ENCODE data around the gene CCDC102A. TPM values are rescaled to one million over a fixed set of nuclear protein-coding genes. Genes with fewer than 3 reads are reported as not detected.
A peak's percentile ranks its signal among the peaks of the same experiment; 100 is the strongest.

CCDC102A gene
- total and polyA plus RNA-seq, 2 of the 13 experiments (the other 11 are each of a cell fraction or from before 2014, with no cell fraction given), result 2.1 to 2.8 TPM

GRCh38 chr16:57482845-57483545 is 53.4 kb downstream of the CCDC102A start (continued):
- TF ChIP-seq CENPX (CRISPR knock-in tag; IDR thresholded peaks at IDR 0.05) (no peak), ARID4A (CRISPR knock-in tag; IDR thresholded peaks at IDR 0.05; ENCODE audit: borderline replicate concordance) (peak; percentile 72; the same call in 1 of the 2 replicates), SRSF4 (IDR thresholded peaks at IDR 0.05; ENCODE audit: low read depth, low read length, poor library complexity, severe bottlenecking) (no peak), ZNF296 (CRISPR knock-in tag; conservative IDR thresholded peaks at IDR 0.05) (0 out of 2 replicates have a peak, but pooled peaks have one; percentile 16), UBTF (CRISPR knock-in tag; IDR thresholded peaks at IDR 0.05) (peak; percentile 82), ZSCAN21 (CRISPR knock-in tag; IDR thresholded peaks at IDR 0.05; ENCODE audit: borderline replicate concordance) (no peak; the same call in 1 of the 2 replicates), SAP130 (CRISPR knock-in tag; IDR thresholded peaks at IDR 0.05; ENCODE audit: low read depth) (peak; percentile 85), NONO (IDR thresholded peaks at IDR 0.05) (no peak), NONO (CRISPR knock-in tag; conservative IDR thresholded peaks at IDR 0.05) (peak; percentile 97), ZFP91 (CRISPR knock-in tag; IDR thresholded peaks at IDR 0.05; ENCODE audit: borderline replicate concordance) (peak; percentile 77), YEATS4 (CRISPR knock-in tag; IDR thresholded peaks at IDR 0.05; ENCODE audit: borderline replicate concordance) (peak; percentile 55; the same call in 1 of the 2 replicates), XRCC5 (optimal IDR thresholded peaks at IDR 0.05; ENCODE audit: low read length) (peak; percentile 82), ZNF777 (CRISPR knock-in tag; IDR thresholded peaks at IDR 0.05) (no peak), ZNF276 (CRISPR knock-in tag; IDR thresholded peaks at IDR 0.05; ENCODE audit: low read depth) (peak; percentile 61; the same call in 1 of the 2 replicates), ZBTB38 (CRISPR knock-in tag; IDR thresholded peaks at IDR 0.05) (peak; percentile 48; the same call in 1 of the 2 replicates), TFE3 (CRISPR knock-in tag; IDR thresholded peaks at IDR 0.05) (0 out of 2 replicates have a peak, but pooled peaks have one; percentile 4)

Measured in HepG2 (cell line).